Measurements from ENCODE around the gene CLEC4G. TPM values are rescaled to one million over a fixed set of nuclear protein-coding genes. Genes with fewer than 3 reads are reported as not detected.

The CLEC4G gene
- total and polyA plus RNA-seq, 9 of the 15 experiments (the other 6 are each of a cell fraction or from before 2014, with no cell fraction given): not detected

- Histone ChIP-seq H3K4me3 (no peak overlapping the region), H4K20me1 (replicated peaks; ENCODE audit: control insufficient read depth, insufficient read depth, low read length) (no peaks in the 10 kb centered on the region; the same call in 1 of the 2 replicates), H3K79me2 (ENCODE audit: control insufficient read depth, insufficient read depth, low read length) (no peaks in the 10 kb centered on the region), H3K9me1 (ENCODE audit: control insufficient read depth, insufficient read depth, low read length) (no peaks in the 10 kb centered on the region), H2AFZ (ENCODE audit: low read depth, low read length) (no peak overlapping the region), H3K4me1 (replicated peaks in 1 of 2; ENCODE audit: control insufficient read depth in 2 of 2, insufficient read depth in 2 of 2, low read length in 2 of 2) (peaks cover 1 to 12% of the 10 kb centered on the region in 2 experiments; a peak in 3 of 5 replicates), H3K27ac (ENCODE audit: extremely low read depth, low read depth, low read length) (no peak overlapping the region), H3K9me3 (replicated peaks; ENCODE audit: control insufficient read depth, insufficient read depth, low read depth, low read length) (peaks cover 3% of the 10 kb centered on the region), H3K4me2 (ENCODE audit: insufficient read depth, low read length) (no peak overlapping the region), H3K36me3 (ENCODE audit: control insufficient read depth, insufficient read depth, low read length) (no peaks in the 10 kb centered on the region), H3K9ac (ENCODE audit: insufficient read depth in 1 of 2, low read depth in 2 of 2, low read length in 2 of 2) (no peak overlapping the region), H3K27me3 (ENCODE audit: control insufficient read depth in 2 of 2, insufficient read depth in 2 of 2, low read length in 2 of 2) (peaks cover 18 to 80% of the 10 kb centered on the region in 2 experiments; a peak in 4 of 5 replicates)
- intact Hi-C loops (cut with micrococcal nuclease) (no loop called here), in situ Hi-C loops (cut with MboI) (no loop called here)
- POLR2A ChIA-PET: no interaction called here
- no TSS peak for BruUV-seq (replicated peaks)
- CTCF ChIA-PET (ENCODE audit: low intra/inter-chr PET ratio): no interaction called here
- DNase-seq (ENCODE audit: extremely low read depth in 1 of 4, low spot score in 3 of 4): no peak
- WGBS (ENCODE audit: insufficient coverage, low coverage, missing lambda C conversion rate): 0% methylated on average over 4 of the region's 4 CpGs
- FAIRE-seq: no peak
- no peak for ATAC-seq
- TF ChIP-seq, protein P1, sequence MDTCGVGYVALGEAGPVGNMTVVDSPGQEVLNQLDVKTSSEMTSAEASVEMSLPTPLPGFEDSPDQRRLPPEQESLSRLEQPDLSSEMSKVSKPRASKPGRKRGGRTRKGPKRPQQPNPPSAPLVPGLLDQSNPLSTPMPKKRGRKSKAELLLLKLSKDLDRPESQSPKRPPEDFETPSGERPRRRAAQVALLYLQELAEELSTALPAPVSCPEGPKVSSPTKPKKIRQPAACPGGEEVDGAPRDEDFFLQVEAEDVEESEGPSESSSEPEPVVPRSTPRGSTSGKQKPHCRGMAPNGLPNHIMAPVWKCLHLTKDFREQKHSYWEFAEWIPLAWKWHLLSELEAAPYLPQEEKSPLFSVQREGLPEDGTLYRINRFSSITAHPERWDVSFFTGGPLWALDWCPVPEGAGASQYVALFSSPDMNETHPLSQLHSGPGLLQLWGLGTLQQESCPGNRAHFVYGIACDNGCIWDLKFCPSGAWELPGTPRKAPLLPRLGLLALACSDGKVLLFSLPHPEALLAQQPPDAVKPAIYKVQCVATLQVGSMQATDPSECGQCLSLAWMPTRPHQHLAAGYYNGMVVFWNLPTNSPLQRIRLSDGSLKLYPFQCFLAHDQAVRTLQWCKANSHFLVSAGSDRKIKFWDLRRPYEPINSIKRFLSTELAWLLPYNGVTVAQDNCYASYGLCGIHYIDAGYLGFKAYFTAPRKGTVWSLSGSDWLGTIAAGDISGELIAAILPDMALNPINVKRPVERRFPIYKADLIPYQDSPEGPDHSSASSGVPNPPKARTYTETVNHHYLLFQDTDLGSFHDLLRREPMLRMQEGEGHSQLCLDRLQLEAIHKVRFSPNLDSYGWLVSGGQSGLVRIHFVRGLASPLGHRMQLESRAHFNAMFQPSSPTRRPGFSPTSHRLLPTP (IDR thresholded peaks at IDR 0.05; ENCODE audit: borderline replicate concordance, extremely low read depth, insufficient read length): no peak
- TF ChIP-seq EP300 (IDR thresholded peaks at IDR 0.05; ENCODE audit: low read length) (no peak), ATF1 (CRISPR knock-in tag; IDR thresholded peaks at IDR 0.05) (no peak), ATF1 (tag; IDR thresholded peaks at IDR 0.05) (no peak), PML (IDR thresholded peaks at IDR 0.05; ENCODE audit: low read length) (no peak), HNRNPL (IDR thresholded peaks at IDR 0.05; ENCODE audit: low read depth, low read length) (no peak), ZNF407 (IDR thresholded peaks at IDR 0.05; ENCODE audit: low read depth) (no peak), SMARCE1 (IDR thresholded peaks at IDR 0.05) (no peak), SRSF1 (IDR thresholded peaks at IDR 0.05; ENCODE audit: low read depth, low read length) (no peak), RBM25 (IDR thresholded peaks at IDR 0.05; ENCODE audit: low read depth, low read length, severe bottlenecking) (no peak), SMC3 (conservative IDR thresholded peaks at IDR 0.05; ENCODE audit: insufficient read depth, low read depth, low read length) (no peak)
- TF ChIP-seq, protein P2, sequence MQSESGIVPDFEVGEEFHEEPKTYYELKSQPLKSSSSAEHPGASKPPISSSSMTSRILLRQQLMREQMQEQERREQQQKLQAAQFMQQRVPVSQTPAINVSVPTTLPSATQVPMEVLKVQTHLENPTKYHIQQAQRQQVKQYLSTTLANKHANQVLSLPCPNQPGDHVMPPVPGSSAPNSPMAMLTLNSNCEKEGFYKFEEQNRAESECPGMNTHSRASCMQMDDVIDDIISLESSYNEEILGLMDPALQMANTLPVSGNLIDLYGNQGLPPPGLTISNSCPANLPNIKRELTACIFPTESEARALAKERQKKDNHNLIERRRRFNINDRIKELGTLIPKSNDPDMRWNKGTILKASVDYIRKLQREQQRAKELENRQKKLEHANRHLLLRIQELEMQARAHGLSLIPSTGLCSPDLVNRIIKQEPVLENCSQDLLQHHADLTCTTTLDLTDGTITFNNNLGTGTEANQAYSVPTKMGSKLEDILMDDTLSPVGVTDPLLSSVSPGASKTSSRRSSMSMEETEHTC (IDR thresholded peaks at IDR 0.05): no peak
Measured at GRCh38 chr19:7694499-7694898, 37.4 kb downstream of the CLEC4G start.
